Astrocyte (in vitro differentiated cells and primary cell): Measurements from ENCODE around the gene TMEM203. TPM values are rescaled to one million over a fixed set of nuclear protein-coding genes. Genes with fewer than 3 reads are reported as not detected.

ENCODE experiments used
- DNase-seq: peaks from one replicate; pipeline ENCODE4 v3.0.0-alpha.2; 2010; ENCODE audit warnings: low read depth
- FAIRE-seq: peaks from 2 replicates; lab custom pipeline; 2011; peaks lifted over from hg19 to GRCh38; lab: Jason Lieb, UNC
- H2AFZ ChIP-seq: 2 replicates; pipeline ENCODE4 v1.6.0; 2012; ENCODE audit warnings: low read depth, low read length, inconsistent platforms
- H3K27ac ChIP-seq: 2 replicates; pipeline ENCODE4 v1.5.1; 2011; ENCODE audit warnings: low read depth, low read length, inconsistent platforms
- H3K27me3 ChIP-seq: 2 replicates; pipeline ENCODE4 v1.6.0; 2011; ENCODE audit warnings: low read length, inconsistent platforms; ENCODE audit not compliant: insufficient read depth
- H3K36me3 ChIP-seq: 2 replicates; pipeline ENCODE4 v1.5.1; 2011; ENCODE audit warnings: low read length, inconsistent platforms; ENCODE audit not compliant: insufficient read depth
- H3K4me1 ChIP-seq: 2 replicates; pipeline ENCODE4 v1.5.1; 2011; ENCODE audit warnings: low read length, inconsistent platforms; ENCODE audit not compliant: insufficient read depth
- H3K4me2 ChIP-seq: 2 replicates; pipeline ENCODE4 v1.6.0; 2012; ENCODE audit warnings: low read length, inconsistent platforms
- H3K4me3 ChIP-seq: 2 replicates; pipeline ENCODE4 v1.5.1; 2011; ENCODE audit warnings: low read depth, mild to moderate bottlenecking, low read length, inconsistent platforms; ENCODE audit not compliant: insufficient read depth
- H3K79me2 ChIP-seq: 2 replicates; pipeline ENCODE4 v1.6.0; 2012; ENCODE audit warnings: mild to moderate bottlenecking, low read length, inconsistent platforms; ENCODE audit not compliant: insufficient read depth
- H3K9ac ChIP-seq: 2 replicates; pipeline ENCODE4 v1.6.0; 2012; ENCODE audit warnings: mild to moderate bottlenecking, low read length, inconsistent platforms
- H3K9me3 ChIP-seq: 2 replicates; pipeline ENCODE4 v1.5.1; 2012; ENCODE audit warnings: low read depth, mild to moderate bottlenecking, low read length, inconsistent platforms; ENCODE audit not compliant: insufficient read depth
- H4K20me1 ChIP-seq: 2 replicates; pipeline ENCODE4 v1.6.0; 2012; ENCODE audit warnings: low read length, inconsistent platforms; ENCODE audit not compliant: insufficient read depth
- H3K27ac Mint-ChIP-seq: one replicate; pipeline ENCODE4 v1.8.0; 2021; ENCODE audit warnings: mild to moderate bottlenecking, mixed read lengths; ENCODE audit not compliant: unreplicated experiment
- H3K27me3 Mint-ChIP-seq: one replicate; pipeline ENCODE4 v1.8.0; 2021; ENCODE audit warnings: low read depth, mixed read lengths; ENCODE audit not compliant: unreplicated experiment
- H3K36me3 Mint-ChIP-seq: one replicate; pipeline ENCODE4 v1.8.0; 2021; ENCODE audit warnings: low read depth, mixed read lengths; ENCODE audit not compliant: unreplicated experiment
- H3K4me1 Mint-ChIP-seq: one replicate; pipeline ENCODE4 v1.8.0; 2021; ENCODE audit warnings: low read depth, mixed read lengths; ENCODE audit not compliant: unreplicated experiment
- H3K4me3 Mint-ChIP-seq: one replicate; pipeline ENCODE4 v1.8.0; 2021; ENCODE audit warnings: mild to moderate bottlenecking, moderate library complexity, mixed read lengths; ENCODE audit not compliant: unreplicated experiment
- H3K9me3 Mint-ChIP-seq: one replicate; pipeline ENCODE4 v1.8.0; 2021; ENCODE audit warnings: mild to moderate bottlenecking, mixed read lengths; ENCODE audit not compliant: unreplicated experiment
- EZH2 ChIP-seq: IDR thresholded peaks from 2 replicates; pipeline ENCODE4 v1.6.1; 2012; ENCODE audit warnings: mild to moderate bottlenecking, low read length, inconsistent platforms; ENCODE audit not compliant: insufficient read depth
- total RNA-seq: library from RNA; stranded (reverse); gene quantifications from 2 replicates; pipeline ENCODE4 v1.2.1, GENCODE V29; 2021
- TF ChIP-seq, protein P1 (sequence below): IDR thresholded peaks from 2 replicates; pipeline ENCODE4 v1.5.1; 2011; ENCODE audit warnings: low read depth, mild to moderate bottlenecking, inconsistent platforms, low read length, moderate library complexity; ENCODE audit not compliant: insufficient read depth

The TMEM203 gene
- total RNA-seq, 1 donor from 2014 or later, result 28.7 TPM

DNA sequence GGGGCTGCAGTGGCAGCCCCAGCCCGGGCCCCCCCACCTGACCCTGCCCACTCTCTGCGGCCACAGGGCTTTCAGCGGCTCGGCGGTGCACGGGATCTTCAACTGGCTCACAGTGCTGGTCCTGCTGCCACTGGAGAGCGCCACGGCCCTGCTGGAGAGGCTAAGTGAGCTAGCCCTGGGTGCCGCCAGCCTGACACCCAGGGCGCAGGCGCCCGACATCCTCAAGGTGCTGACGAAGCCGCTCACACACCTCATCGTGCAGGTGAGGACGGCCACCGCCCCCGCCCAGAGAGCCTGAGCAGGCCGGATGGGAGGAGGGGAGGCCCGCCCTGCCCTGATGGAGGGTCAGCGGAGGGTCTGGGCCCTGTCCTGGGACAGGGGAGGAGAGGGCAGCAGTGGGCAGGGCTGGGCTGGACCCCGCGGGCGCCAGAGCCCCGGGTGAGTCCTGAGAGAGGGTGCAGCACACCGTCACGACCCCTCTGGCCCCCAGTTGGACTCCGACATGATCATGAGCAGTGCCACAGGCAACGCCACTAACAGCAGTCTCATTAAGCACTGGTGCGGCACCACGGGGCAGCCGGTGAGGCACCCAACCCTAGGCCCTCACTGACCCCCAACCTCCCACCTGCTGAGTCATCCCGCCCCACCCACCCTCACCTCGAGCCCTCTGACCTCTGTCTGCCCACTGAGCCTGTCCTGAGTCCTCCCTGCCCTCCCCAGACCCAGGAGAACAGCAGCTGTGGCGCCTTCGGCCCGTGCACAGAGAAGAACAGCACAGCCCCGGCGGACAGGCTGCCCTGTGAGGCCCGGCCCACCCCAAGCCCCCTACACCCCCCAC lies 27.9 kb upstream of the TMEM203 start:
- no peaks in the 10 kb centered on the region for H3K36me3 Mint-ChIP-seq
- TF ChIP-seq, protein P1, sequence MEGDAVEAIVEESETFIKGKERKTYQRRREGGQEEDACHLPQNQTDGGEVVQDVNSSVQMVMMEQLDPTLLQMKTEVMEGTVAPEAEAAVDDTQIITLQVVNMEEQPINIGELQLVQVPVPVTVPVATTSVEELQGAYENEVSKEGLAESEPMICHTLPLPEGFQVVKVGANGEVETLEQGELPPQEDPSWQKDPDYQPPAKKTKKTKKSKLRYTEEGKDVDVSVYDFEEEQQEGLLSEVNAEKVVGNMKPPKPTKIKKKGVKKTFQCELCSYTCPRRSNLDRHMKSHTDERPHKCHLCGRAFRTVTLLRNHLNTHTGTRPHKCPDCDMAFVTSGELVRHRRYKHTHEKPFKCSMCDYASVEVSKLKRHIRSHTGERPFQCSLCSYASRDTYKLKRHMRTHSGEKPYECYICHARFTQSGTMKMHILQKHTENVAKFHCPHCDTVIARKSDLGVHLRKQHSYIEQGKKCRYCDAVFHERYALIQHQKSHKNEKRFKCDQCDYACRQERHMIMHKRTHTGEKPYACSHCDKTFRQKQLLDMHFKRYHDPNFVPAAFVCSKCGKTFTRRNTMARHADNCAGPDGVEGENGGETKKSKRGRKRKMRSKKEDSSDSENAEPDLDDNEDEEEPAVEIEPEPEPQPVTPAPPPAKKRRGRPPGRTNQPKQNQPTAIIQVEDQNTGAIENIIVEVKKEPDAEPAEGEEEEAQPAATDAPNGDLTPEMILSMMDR, result no peak
- TF ChIP-seq EZH2, result no peak
- H3K9ac ChIP-seq, result no peak overlapping the region

DNA sequence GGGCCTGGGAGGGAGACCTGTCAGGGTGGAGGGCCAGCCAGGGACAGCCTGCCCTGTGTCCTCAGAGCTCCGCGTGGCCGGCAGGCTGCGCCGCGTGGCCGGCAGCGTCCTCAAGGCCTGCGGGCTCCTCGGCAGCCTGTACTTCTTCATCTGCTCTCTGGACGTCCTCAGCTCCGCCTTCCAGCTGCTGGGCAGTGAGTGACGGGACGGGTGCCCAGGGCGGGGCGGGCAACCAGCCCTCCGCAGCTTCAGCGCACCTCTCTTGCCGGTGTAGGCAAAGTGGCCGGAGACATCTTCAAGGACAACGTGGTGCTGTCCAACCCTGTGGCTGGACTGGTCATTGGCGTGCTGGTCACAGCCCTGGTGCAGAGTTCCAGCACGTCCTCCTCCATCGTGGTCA lies 27.1 kb upstream of the TMEM203 start:
- Histone ChIP-seq H3K9me3 (no peaks in the 10 kb centered on the region), H3K9ac (no peak overlapping the region), H3K4me1 (peaks cover 2% of the 10 kb centered on the region), H3K4me2 (no peak overlapping the region), H3K79me2 (no peaks in the 10 kb centered on the region), H2AFZ (no peak overlapping the region), H3K36me3 (no peaks in the 10 kb centered on the region), H3K27me3 (no peaks in the 10 kb centered on the region), H3K27ac (no peak overlapping the region), H4K20me1 (peaks cover 8% of the 10 kb centered on the region), H3K4me3 (no peak overlapping the region)
- no peaks in the 10 kb centered on the region for H3K9me3 Mint-ChIP-seq
- FAIRE-seq, result no peak
- H3K27me3 Mint-ChIP-seq, result no peaks in the 10 kb centered on the region
- no peak overlapping the region for H3K4me3 Mint-ChIP-seq
- TF ChIP-seq EZH2, result no peak
- TF ChIP-seq, protein P1, result no peak
- H3K36me3 Mint-ChIP-seq, result no peaks in the 10 kb centered on the region
- no peak for DNase-seq
- no peaks in the 10 kb centered on the region for H3K4me1 Mint-ChIP-seq
- H3K27ac Mint-ChIP-seq, result no peak overlapping the region

More for the DNA sequence above, 27.9 kb upstream of the TMEM203 start:
- H3K4me3 Mint-ChIP-seq, result no peak overlapping the region
- H2AFZ ChIP-seq, result no peak overlapping the region
- H3K27ac Mint-ChIP-seq, result no peak overlapping the region
- H3K4me1 ChIP-seq, result no peaks in the 10 kb centered on the region
- H3K36me3 ChIP-seq, result no peaks in the 10 kb centered on the region
- no peaks in the 10 kb centered on the region for H3K9me3 Mint-ChIP-seq
- H4K20me1 ChIP-seq, result peaks cover 17% of the 10 kb centered on the region
- no peak overlapping the region for H3K27ac ChIP-seq
- FAIRE-seq, result no peak
- no peak overlapping the region for H3K4me3 ChIP-seq
- peaks cover 6% of the 10 kb centered on the region for H3K79me2 ChIP-seq
- DNase-seq, result no peak
- H3K27me3 Mint-ChIP-seq, result no peaks in the 10 kb centered on the region
- H3K4me1 Mint-ChIP-seq, result peaks cover 1% of the 10 kb centered on the region
- H3K27me3 ChIP-seq, result no peaks in the 10 kb centered on the region
- no peak overlapping the region for H3K4me2 ChIP-seq
- H3K9me3 ChIP-seq, result no peaks in the 10 kb centered on the region

DNA sequence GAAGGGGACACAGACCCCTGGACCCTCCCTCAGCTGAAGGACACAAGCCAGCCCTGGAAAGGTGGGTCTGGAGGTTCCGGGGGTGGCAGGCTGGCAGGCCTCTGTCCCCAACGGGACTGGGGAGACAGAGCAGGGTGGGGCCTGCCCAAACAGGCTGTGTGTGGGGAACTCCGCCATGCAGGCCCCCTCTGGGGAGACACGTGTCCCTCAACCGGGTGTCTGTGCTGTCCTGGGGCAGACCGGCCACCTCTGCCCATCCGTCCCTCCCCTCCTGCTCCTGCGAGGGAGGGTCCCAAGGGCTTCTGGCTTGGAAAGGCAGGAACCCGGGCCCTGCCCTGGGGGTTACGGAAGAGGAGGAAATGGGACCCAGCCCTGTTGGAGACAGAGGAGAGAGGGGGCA lies 26.7 kb upstream of the TMEM203 start:
- DNase-seq (no peak), FAIRE-seq (no peak)
- Histone ChIP-seq H3K4me2 (no peak overlapping the region), H4K20me1 (peaks cover 4% of the 10 kb centered on the region), H2AFZ (no peak overlapping the region), H3K4me3 (no peak overlapping the region), H3K79me2 (no peaks in the 10 kb centered on the region), H3K27me3 (no peaks in the 10 kb centered on the region), H3K9ac (no peak overlapping the region), H3K27ac (no peak overlapping the region), H3K4me1 (peaks cover 6% of the 10 kb centered on the region), H3K9me3 (no peaks in the 10 kb centered on the region), H3K36me3 (no peaks in the 10 kb centered on the region)
- Mint-ChIP-seq H3K27ac (no peak overlapping the region), H3K27me3 (no peaks in the 10 kb centered on the region), H3K4me1 (no peaks in the 10 kb centered on the region), H3K9me3 (no peaks in the 10 kb centered on the region), H3K36me3 (no peaks in the 10 kb centered on the region), H3K4me3 (no peak overlapping the region)
- TF ChIP-seq, protein P1, result no peak
- no peak for TF ChIP-seq EZH2
